ENCODE results near the gene ZBTB18. TPM values are rescaled to one million over a fixed set of nuclear protein-coding genes. Genes with fewer than 3 reads are reported as not detected.

Gene ZBTB18
- total RNA-seq, 2 donors from 2014 or later: 14.2 to 40.8 TPM

DNA sequence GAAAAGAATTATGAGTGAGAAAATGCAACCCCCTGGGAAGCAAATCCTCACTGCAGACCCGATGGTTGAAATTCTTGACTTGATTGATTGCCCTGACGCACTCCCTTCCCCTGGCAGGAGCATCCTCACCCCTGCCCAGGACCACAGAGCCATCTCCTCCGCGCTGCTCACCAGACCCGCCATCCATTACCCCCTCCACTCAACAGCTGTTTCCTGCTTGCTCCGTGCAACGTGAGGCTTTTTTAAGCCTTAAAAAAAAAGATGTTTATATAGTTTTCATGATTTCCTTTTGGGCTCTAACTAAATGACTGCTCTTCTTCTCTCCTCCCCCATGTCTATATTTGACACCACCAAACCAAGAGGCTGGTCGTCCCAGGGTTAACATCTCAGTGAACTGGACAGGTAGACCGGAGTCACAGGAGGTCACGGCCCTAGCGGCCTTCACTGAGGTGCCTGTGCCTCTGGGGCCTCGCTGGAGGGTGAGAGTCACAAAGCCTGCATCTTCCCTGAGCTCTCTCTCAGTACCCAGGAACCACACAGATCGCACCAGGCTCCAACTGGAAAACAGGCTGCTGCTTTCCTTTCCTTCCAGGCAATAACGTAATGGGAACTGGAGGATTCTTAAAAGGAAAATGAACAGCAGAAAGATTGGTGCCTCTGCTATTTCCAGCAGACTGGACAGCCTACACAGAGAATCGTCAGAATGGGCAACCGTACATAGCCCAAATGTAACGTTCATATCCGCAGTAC lies 49.8 kb downstream of the ZBTB18 start:
- Histone ChIP-seq H3K4me3 (no peak overlapping the region), H3K9me3 (no peaks in the 10 kb centered on the region), H3K4me1 (replicated peaks) (no peaks in the 10 kb centered on the region), H3K27me3 (replicated peaks; ENCODE audit: insufficient read depth) (no peaks in the 10 kb centered on the region), H3K27ac (no peak overlapping the region), H3K36me3 (no peaks in the 10 kb centered on the region)
- 55% methylated on average over 18 of the region's 18 CpGs for WGBS
- DNase-seq (ENCODE audit: low spot score): no peak
- intact Hi-C loops (cut with DNase I): no loop called here
- TF ChIP-seq POLR2AphosphoS5 (IDR thresholded peaks at IDR 0.05): no peak
- TF ChIP-seq, protein P1, sequence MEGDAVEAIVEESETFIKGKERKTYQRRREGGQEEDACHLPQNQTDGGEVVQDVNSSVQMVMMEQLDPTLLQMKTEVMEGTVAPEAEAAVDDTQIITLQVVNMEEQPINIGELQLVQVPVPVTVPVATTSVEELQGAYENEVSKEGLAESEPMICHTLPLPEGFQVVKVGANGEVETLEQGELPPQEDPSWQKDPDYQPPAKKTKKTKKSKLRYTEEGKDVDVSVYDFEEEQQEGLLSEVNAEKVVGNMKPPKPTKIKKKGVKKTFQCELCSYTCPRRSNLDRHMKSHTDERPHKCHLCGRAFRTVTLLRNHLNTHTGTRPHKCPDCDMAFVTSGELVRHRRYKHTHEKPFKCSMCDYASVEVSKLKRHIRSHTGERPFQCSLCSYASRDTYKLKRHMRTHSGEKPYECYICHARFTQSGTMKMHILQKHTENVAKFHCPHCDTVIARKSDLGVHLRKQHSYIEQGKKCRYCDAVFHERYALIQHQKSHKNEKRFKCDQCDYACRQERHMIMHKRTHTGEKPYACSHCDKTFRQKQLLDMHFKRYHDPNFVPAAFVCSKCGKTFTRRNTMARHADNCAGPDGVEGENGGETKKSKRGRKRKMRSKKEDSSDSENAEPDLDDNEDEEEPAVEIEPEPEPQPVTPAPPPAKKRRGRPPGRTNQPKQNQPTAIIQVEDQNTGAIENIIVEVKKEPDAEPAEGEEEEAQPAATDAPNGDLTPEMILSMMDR (IDR thresholded peaks at IDR 0.05): no peak
- TF ChIP-seq POLR2A (IDR thresholded peaks at IDR 0.05): no peak

DNA sequence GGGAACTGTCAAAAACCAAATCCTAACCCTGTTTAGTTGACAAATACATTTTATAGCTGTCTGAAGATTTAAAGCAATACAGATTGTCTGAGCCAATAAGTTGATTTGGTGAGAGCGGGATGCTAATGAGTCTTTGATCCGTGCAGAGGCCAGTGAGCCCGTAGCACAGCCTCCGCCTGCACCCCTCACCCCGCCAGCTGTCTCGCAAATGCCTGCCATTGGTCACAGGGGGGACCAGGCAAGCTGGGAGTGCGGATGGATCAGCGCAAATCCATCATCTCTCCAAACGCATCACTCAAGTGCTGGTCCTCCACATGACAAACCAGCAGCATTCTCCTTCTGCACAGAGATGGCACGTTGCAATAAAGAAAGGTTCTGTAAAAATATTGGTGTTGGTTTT lies 51.0 kb downstream of the ZBTB18 start:
- no peaks in the 10 kb centered on the region for H3K9me3 ChIP-seq
- intact Hi-C loops (cut with DNase I): no loop called here
- TF ChIP-seq, protein P1 (IDR thresholded peaks at IDR 0.05): no peak
- TF ChIP-seq POLR2AphosphoS5 (IDR thresholded peaks at IDR 0.05): no peak
- TF ChIP-seq POLR2A (IDR thresholded peaks at IDR 0.05): no peak
- DNase-seq (ENCODE audit: low spot score): no peak
- no peaks in the 10 kb centered on the region for H3K36me3 ChIP-seq
- H3K27ac ChIP-seq: no peak overlapping the region
- 86% methylated on average over 10 of the region's 10 CpGs for WGBS
- H3K4me3 ChIP-seq: no peak overlapping the region
- H3K27me3 ChIP-seq (replicated peaks; ENCODE audit: insufficient read depth): no peaks in the 10 kb centered on the region
- H3K4me1 ChIP-seq (replicated peaks): no peaks in the 10 kb centered on the region

DNA sequence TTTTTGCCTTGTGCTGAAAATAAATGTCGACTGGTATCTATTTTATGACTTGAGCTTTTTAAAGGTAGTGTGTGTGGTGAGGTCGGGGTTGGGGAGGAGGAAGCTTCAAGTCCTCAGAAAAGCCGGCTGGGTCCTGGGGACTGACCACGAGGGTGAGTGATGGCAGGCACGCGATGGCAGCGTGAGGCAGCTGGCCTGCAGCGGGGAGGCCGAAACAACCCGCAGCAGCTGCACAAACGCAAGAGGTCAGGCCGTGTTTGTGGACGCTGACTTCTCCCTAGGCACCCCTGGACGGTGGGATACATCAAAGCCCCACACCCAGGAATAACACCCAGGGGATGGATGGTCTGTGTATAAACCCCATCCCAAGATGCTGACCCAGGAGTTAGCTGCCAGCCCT lies 51.4 kb downstream of the ZBTB18 start:
- no peak overlapping the region for H3K27ac ChIP-seq
- intact Hi-C loops (cut with DNase I): no loop called here
- no peaks in the 10 kb centered on the region for H3K36me3 ChIP-seq
- no peak for DNase-seq (ENCODE audit: low spot score)
- H3K9me3 ChIP-seq: no peaks in the 10 kb centered on the region
- H3K4me3 ChIP-seq: no peak overlapping the region
- no peaks in the 10 kb centered on the region for H3K4me1 ChIP-seq (replicated peaks)
- H3K27me3 ChIP-seq (replicated peaks; ENCODE audit: insufficient read depth): no peaks in the 10 kb centered on the region
- no peak for TF ChIP-seq POLR2AphosphoS5 (IDR thresholded peaks at IDR 0.05)
- no peak for TF ChIP-seq POLR2A (IDR thresholded peaks at IDR 0.05)
- TF ChIP-seq, protein P1 (IDR thresholded peaks at IDR 0.05): no peak
- 79% methylated on average over 14 of the region's 14 CpGs for WGBS

DNA sequence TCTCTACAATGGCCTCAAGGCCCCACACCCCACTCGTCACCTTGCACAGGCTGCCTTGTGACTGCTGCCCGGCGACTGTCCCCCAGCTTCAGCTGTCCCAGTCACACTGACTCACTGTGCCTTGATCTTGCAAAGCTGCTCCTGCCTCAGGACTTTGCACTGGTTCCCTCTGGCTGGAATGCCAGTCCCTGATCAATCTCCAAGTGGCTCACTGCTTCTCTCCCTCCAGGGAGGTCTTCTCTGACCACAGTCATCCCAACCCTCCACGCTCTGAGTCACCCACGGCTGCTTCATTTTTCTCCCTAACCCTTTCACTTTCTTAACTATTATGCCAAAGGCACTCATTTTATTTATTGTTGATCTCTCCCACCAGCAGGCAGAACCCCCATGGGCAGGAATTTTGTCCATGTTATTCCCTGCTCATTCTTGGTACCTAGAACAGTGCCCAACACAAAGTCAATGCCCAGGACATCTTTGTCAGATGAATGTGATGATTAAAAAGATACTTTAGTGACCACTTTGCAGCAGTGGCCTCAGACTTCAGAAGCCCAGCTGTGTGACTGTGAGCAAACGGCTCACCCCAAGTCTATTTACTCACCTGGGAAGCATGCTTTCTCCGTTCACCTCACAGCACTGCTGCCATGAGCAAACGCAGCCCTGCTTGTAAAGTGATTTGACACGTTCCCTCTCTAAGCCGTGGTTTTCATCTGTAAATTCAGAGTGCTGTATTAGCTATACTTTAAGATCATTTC lies 53.4 kb downstream of the ZBTB18 start:
- intact Hi-C loops (cut with DNase I): no loop called here
- WGBS: 60% methylated on average over 10 of the region's 10 CpGs
- Histone ChIP-seq H3K36me3 (no peaks in the 10 kb centered on the region), H3K9me3 (no peaks in the 10 kb centered on the region), H3K4me1 (replicated peaks) (no peaks in the 10 kb centered on the region), H3K27me3 (replicated peaks; ENCODE audit: insufficient read depth) (no peaks in the 10 kb centered on the region), H3K27ac (no peak overlapping the region), H3K4me3 (no peak overlapping the region)
- DNase-seq (ENCODE audit: low spot score): no peak
- TF ChIP-seq POLR2A (IDR thresholded peaks at IDR 0.05) (no peak), POLR2AphosphoS5 (IDR thresholded peaks at IDR 0.05) (no peak)
- TF ChIP-seq, protein P1 (IDR thresholded peaks at IDR 0.05): no peak
